MCF 10A (cell line): ENCODE data around the gene NISCH. TPM values are rescaled to one million over a fixed set of nuclear protein-coding genes. Genes with fewer than 3 reads are reported as not detected.
A peak's percentile ranks its signal among the peaks of the same experiment; 100 is the strongest.

ENCODE experiments used
- BruUV-seq: library from RNA; stranded (reverse); fragments of 400-500 nt; replicated peaks from 2 replicates; lab custom pipeline; 2021; lab: Mats Ljungman, UMichigan
- CTCF ChIA-PET: fragments of 300-600 bp; sonication (Branson Sonifier 250); formaldehyde crosslinking; extraction: SDS; loops from one replicate; lab custom pipeline; 2021; ENCODE audit warnings: antibody characterized with exemption, inconsistent platforms; lab: Yijun Ruan, JAX
- POLR2A ChIA-PET: fragments of 300-600, 350-650 bp; sonication (Branson Sonifier 250); formaldehyde crosslinking; extraction: SDS; loops from one replicate; lab custom pipeline; 2020; ENCODE audit warnings: antibody characterized with exemption, inconsistent platforms; lab: Yijun Ruan, JAX
- DNase-seq: peaks from one replicate; pipeline ENCODE4 v3.0.0-alpha.2; 2018; ENCODE audit not compliant: unreplicated experiment
- H3K27ac Mint-ChIP-seq: one replicate; pipeline ENCODE4 v1.8.0; 2022; ENCODE audit warnings: mild to moderate bottlenecking, low read depth, mixed read lengths; ENCODE audit not compliant: unreplicated experiment
- H3K27me3 Mint-ChIP-seq: one replicate; pipeline ENCODE4 v1.8.0; 2022; ENCODE audit warnings: mixed read lengths; ENCODE audit not compliant: insufficient read depth, unreplicated experiment
- H3K36me3 Mint-ChIP-seq: one replicate; pipeline ENCODE4 v1.8.0; 2022; ENCODE audit warnings: mild to moderate bottlenecking, moderate library complexity, mixed read lengths; ENCODE audit not compliant: insufficient read depth, unreplicated experiment
- H3K4me1 Mint-ChIP-seq: one replicate; pipeline ENCODE4 v1.8.0; 2022; ENCODE audit warnings: mixed read lengths; ENCODE audit not compliant: insufficient read depth, unreplicated experiment
- H3K4me3 Mint-ChIP-seq: one replicate; pipeline ENCODE4 v1.8.0; 2022; ENCODE audit warnings: mild to moderate bottlenecking, moderate library complexity, mixed read lengths; ENCODE audit not compliant: unreplicated experiment
- H3K9me3 Mint-ChIP-seq: one replicate; pipeline ENCODE4 v1.8.0; 2022; ENCODE audit warnings: mixed read lengths; ENCODE audit not compliant: unreplicated experiment
- intact Hi-C: fragments of 100-400 bp; cut with micrococcal nuclease; formaldehyde crosslinking; loops from 2 replicates; pipeline ENCODE4 v1.14.1; 2022
- total RNA-seq: library from RNA; stranded (reverse); gene quantifications from 2 replicates; pipeline ENCODE4 v1.2.3, GENCODE V29; 2022
- TF ChIP-seq, protein P1 (sequence below): fragments of 200-600 bp; IDR thresholded peaks from one replicate; pipeline ENCODE4 v1.8.0; 2022; ENCODE audit warnings: antibody characterized with exemption, mild to moderate bottlenecking; ENCODE audit not compliant: unreplicated experiment

NISCH gene
- total RNA-seq, 1 experiment from 2014 or later, result 60.5 TPM

DNA sequence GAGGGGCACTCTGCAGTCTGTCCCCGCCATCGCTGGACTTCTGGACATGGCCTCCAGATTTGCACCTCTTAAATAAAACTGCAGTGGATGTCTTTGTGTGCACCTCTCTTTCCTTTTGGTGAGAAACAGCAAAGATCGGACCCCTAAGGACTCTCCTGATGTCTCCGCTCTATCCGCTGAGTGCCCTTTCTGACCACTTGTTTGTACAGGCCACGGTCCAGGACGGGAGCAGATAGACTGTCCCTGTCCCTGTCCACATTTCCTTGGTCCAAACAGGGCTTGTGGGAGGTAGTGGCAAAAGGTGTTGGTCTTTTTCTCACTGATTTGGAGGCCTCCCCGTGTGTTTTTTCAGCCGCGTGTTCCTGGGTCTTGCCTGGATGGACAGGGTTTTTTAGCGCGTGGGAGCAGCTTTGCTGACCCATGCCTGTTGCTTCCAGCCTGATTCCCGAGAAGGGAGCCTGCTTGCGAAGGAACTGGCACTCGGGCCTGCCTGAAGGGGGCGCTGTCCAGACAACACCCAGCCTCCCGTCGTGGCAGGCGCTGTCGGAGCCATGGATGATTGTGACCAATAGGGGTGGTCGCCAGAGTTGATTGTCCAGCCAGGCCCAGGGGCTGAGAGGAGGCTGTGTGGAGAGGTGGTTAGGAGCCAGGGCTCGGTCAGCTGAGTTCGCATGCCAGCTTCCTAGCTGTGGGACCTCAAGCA, 26.6 kb downstream of the NISCH start:
- BruUV-seq, result no TSS peak
- H3K27me3 Mint-ChIP-seq, result no peaks in the 10 kb centered on the region
- H3K9me3 Mint-ChIP-seq, result no peaks in the 10 kb centered on the region
- no peak overlapping the region for H3K27ac Mint-ChIP-seq
- POLR2A ChIA-PET, result interaction anchor here (0.8 kb wide), 1 partner anchor 54 kb away, joined by 3 read pairs; the partner anchor contains the start of gene UQCC5
- TF ChIP-seq, protein P1, sequence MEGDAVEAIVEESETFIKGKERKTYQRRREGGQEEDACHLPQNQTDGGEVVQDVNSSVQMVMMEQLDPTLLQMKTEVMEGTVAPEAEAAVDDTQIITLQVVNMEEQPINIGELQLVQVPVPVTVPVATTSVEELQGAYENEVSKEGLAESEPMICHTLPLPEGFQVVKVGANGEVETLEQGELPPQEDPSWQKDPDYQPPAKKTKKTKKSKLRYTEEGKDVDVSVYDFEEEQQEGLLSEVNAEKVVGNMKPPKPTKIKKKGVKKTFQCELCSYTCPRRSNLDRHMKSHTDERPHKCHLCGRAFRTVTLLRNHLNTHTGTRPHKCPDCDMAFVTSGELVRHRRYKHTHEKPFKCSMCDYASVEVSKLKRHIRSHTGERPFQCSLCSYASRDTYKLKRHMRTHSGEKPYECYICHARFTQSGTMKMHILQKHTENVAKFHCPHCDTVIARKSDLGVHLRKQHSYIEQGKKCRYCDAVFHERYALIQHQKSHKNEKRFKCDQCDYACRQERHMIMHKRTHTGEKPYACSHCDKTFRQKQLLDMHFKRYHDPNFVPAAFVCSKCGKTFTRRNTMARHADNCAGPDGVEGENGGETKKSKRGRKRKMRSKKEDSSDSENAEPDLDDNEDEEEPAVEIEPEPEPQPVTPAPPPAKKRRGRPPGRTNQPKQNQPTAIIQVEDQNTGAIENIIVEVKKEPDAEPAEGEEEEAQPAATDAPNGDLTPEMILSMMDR, result peak; percentile 34
- CTCF ChIA-PET, result interaction anchor here (0.5 to 1.2 kb wide), 4 partner anchors 9 to 91 kb away, joined by 3 to 5 read pairs (median 4); no protein-coding TSS in a partner anchor
- no peak overlapping the region for H3K4me3 Mint-ChIP-seq
- intact Hi-C loops, result no loop called here
- no peak for DNase-seq
- H3K36me3 Mint-ChIP-seq, result peaks cover 35% of the 10 kb centered on the region
- H3K4me1 Mint-ChIP-seq, result no peaks in the 10 kb centered on the region

DNA sequence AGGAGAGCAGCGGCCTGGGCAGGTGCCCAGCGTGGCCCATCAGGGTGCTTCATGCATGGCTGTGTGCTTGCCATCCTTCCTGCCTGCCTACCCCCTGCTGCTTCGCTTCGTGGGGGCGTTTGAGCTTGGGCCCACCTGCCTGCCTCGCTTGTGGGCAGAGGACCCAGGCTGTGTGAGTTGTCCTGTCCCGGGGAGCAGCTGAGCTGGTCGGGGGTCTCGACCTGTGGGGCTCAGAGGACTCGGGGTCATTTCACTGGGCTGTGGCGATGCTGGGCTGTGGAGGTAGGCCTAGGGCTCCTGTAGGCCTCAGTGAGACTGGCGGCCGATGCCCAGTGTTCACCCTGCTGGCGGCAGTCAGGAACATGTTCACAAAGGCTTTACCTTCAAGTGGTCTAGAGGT, 27.7 kb downstream of the NISCH start:
- H3K36me3 Mint-ChIP-seq, result peaks cover 34% of the 10 kb centered on the region
- no peaks in the 10 kb centered on the region for H3K9me3 Mint-ChIP-seq
- intact Hi-C loops, result no loop called here
- TF ChIP-seq, protein P1, result no peak
- no TSS peak for BruUV-seq
- DNase-seq, result no peak
- POLR2A ChIA-PET, result interaction anchor here (1.1 kb wide), 1 partner anchor 26 kb away, joined by 3 read pairs; no protein-coding TSS in a partner anchor
- CTCF ChIA-PET, result interaction anchor here (0.9 to 1.2 kb wide), 4 partner anchors 10 to 26 kb away, joined by 3 to 5 read pairs (median 4); no protein-coding TSS in a partner anchor
- no peaks in the 10 kb centered on the region for H3K27me3 Mint-ChIP-seq
- H3K4me3 Mint-ChIP-seq, result no peak overlapping the region
- H3K27ac Mint-ChIP-seq, result no peak overlapping the region
- H3K4me1 Mint-ChIP-seq, result no peaks in the 10 kb centered on the region

DNA sequence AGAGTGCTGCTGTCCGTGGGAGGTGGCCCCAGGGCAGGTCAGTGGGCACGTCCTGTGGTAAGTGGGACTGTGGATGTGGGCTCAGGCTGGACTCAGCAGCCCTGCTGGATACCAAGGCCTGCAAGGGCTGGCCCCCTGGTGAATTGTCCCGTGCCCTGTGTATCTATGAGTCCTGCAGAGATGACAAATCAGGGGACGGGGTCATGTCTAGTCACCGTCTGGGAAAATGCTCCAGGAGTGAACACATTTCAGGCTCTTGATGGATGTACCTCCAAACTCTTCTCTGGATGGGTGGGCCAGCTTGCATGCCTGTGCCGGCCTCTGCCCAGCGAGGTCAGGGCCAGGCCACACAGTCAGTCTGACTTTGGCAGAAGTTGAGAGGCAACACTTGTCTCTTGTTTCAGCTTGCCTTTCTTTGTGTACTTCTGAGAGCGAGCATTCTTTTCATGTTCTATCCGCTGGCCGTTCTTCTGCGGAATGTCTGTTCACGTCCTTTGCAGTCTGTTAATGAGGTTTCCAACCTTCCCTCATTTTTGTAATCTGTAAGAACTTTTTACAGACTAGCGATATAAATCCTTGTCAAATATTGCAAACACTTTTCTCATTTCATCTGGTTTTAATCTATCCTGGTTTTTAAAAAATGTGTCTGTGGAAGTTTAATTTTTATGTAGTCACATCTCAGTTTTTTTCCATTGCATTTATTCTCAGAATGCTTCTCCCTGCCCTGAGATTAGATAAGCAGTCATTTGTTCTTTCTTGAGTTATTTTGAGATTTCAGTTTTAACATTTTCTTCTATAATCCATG, 28.4 kb downstream of the NISCH start:
- TF ChIP-seq, protein P1, result no peak
- intact Hi-C loops, result no loop called here
- Mint-ChIP-seq H3K27me3 (no peaks in the 10 kb centered on the region), H3K4me3 (no peak overlapping the region), H3K4me1 (no peaks in the 10 kb centered on the region), H3K9me3 (no peaks in the 10 kb centered on the region), H3K36me3 (peaks cover 31% of the 10 kb centered on the region), H3K27ac (no peak overlapping the region)
- POLR2A ChIA-PET, result interaction anchor here (1.1 kb wide), 1 partner anchor 27 kb away, joined by 3 read pairs; no protein-coding TSS in a partner anchor
- no peak for DNase-seq
- no TSS peak for BruUV-seq
- CTCF ChIA-PET, result interaction anchor here (0.9 to 1.2 kb wide), 3 partner anchors 13 to 27 kb away, joined by 3 to 4 read pairs (median 4); no protein-coding TSS in a partner anchor
